HL-60 (cell line): ENCODE measurements around the gene RBM5.

ENCODE experiments used
- POLR2AphosphoS5 ChIP-seq: IDR thresholded peaks from 2 replicates; pipeline ENCODE4 v1.6.1; 2012; ENCODE audit warnings: low read depth
- TF ChIP-seq, protein P1 (sequence below): IDR thresholded peaks from one replicate; pipeline ENCODE4 v1.5.1; 2011; ENCODE audit warnings: low read length, control low read depth, inconsistent platforms; ENCODE audit not compliant: insufficient read depth

GRCh38 chr3:50133283-50133615 lies 44.5 kb downstream of the RBM5 start:
- TF ChIP-seq, protein P1, sequence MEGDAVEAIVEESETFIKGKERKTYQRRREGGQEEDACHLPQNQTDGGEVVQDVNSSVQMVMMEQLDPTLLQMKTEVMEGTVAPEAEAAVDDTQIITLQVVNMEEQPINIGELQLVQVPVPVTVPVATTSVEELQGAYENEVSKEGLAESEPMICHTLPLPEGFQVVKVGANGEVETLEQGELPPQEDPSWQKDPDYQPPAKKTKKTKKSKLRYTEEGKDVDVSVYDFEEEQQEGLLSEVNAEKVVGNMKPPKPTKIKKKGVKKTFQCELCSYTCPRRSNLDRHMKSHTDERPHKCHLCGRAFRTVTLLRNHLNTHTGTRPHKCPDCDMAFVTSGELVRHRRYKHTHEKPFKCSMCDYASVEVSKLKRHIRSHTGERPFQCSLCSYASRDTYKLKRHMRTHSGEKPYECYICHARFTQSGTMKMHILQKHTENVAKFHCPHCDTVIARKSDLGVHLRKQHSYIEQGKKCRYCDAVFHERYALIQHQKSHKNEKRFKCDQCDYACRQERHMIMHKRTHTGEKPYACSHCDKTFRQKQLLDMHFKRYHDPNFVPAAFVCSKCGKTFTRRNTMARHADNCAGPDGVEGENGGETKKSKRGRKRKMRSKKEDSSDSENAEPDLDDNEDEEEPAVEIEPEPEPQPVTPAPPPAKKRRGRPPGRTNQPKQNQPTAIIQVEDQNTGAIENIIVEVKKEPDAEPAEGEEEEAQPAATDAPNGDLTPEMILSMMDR = no peak
- no peak for TF ChIP-seq POLR2AphosphoS5
